ENCODE results near the gene ADGRV1. TPM values are rescaled to one million over a fixed set of nuclear protein-coding genes. Genes with fewer than 3 reads are reported as not detected.

ADGRV1 gene
- total RNA-seq, 1 donor from 2014 or later: 10.0 TPM

DNA sequence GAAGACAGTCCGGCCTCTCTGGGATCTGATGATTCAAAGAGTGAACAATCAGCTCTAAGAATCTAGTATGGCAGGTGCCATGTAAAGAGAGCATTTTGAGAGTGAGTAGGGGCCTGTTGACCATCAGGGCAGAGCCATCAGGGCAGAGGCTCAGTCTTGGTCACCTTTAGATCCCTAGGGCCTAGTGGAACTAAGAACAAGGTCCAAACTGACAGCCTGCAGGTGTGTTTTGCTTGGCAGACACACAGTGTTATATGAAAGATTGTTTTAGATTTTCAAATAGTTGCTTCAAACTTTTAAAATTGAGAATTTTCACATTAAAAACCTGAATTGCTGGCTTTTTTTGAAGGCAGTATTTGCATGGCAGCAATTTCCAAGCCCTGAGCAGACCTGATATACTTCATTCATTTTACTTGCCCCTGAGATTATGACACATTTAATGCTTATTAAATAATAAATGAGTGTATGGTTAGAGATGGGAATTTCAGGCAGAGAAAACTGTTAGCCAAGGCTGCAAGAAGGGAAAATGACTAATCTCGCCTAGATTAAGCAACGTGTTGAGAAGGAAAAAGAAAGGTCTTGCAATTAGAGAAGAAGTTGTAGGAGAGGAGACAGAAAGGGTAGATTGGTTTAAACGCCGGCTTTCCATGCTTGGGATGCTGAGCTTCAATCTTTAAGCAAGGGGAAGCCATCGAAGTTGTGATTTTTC lies 544.9 kb downstream of the ADGRV1 start:
- H3K36me3 ChIP-seq (ENCODE audit: insufficient read depth, low read length): no peaks in the 10 kb centered on the region
- H3K27ac ChIP-seq (ENCODE audit: low read depth, low read length): no peak overlapping the region
- H3K9me3 ChIP-seq (ENCODE audit: insufficient read depth, low read depth, low read length): no peaks in the 10 kb centered on the region
- H3K4me3 Mint-ChIP-seq (ENCODE audit: unreplicated experiment): no peak overlapping the region
- H3K27ac Mint-ChIP-seq (ENCODE audit: unreplicated experiment): peak overlapping the region; percentile 13
- H3K4me3 ChIP-seq (ENCODE audit: insufficient read depth, low read depth, low read length): no peak overlapping the region
- no peak overlapping the region for H3K9ac ChIP-seq (ENCODE audit: low read length)
- no peaks in the 10 kb centered on the region for H4K20me1 ChIP-seq (ENCODE audit: insufficient read depth, low read length)
- no peaks in the 10 kb centered on the region for H3K36me3 Mint-ChIP-seq (ENCODE audit: low read depth, unreplicated experiment)
- TF ChIP-seq EZH2 (IDR thresholded peaks at IDR 0.05; ENCODE audit: insufficient read depth, low read length): no peak
- TF ChIP-seq, protein P1, sequence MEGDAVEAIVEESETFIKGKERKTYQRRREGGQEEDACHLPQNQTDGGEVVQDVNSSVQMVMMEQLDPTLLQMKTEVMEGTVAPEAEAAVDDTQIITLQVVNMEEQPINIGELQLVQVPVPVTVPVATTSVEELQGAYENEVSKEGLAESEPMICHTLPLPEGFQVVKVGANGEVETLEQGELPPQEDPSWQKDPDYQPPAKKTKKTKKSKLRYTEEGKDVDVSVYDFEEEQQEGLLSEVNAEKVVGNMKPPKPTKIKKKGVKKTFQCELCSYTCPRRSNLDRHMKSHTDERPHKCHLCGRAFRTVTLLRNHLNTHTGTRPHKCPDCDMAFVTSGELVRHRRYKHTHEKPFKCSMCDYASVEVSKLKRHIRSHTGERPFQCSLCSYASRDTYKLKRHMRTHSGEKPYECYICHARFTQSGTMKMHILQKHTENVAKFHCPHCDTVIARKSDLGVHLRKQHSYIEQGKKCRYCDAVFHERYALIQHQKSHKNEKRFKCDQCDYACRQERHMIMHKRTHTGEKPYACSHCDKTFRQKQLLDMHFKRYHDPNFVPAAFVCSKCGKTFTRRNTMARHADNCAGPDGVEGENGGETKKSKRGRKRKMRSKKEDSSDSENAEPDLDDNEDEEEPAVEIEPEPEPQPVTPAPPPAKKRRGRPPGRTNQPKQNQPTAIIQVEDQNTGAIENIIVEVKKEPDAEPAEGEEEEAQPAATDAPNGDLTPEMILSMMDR (IDR thresholded peaks at IDR 0.05; ENCODE audit: insufficient read depth, low read depth, low read length): no peak
- H3K4me1 Mint-ChIP-seq (ENCODE audit: low read depth, unreplicated experiment): peaks cover 4% of the 10 kb centered on the region
- no peak overlapping the region for H3K4me2 ChIP-seq (ENCODE audit: low read length)
- FAIRE-seq (no peak), DNase-seq (ENCODE audit: low read depth) (no peak)
- H3K27me3 Mint-ChIP-seq (ENCODE audit: low read depth, unreplicated experiment): no peaks in the 10 kb centered on the region
- H3K27me3 ChIP-seq (ENCODE audit: insufficient read depth, low read length): no peaks in the 10 kb centered on the region
- H3K4me1 ChIP-seq (ENCODE audit: insufficient read depth, low read length): no peaks in the 10 kb centered on the region
- no peak overlapping the region for H2AFZ ChIP-seq (ENCODE audit: low read depth, low read length)
- peaks cover 8% of the 10 kb centered on the region for H3K9me3 Mint-ChIP-seq (ENCODE audit: unreplicated experiment)
- no peaks in the 10 kb centered on the region for H3K79me2 ChIP-seq (ENCODE audit: insufficient read depth, low read length)

DNA sequence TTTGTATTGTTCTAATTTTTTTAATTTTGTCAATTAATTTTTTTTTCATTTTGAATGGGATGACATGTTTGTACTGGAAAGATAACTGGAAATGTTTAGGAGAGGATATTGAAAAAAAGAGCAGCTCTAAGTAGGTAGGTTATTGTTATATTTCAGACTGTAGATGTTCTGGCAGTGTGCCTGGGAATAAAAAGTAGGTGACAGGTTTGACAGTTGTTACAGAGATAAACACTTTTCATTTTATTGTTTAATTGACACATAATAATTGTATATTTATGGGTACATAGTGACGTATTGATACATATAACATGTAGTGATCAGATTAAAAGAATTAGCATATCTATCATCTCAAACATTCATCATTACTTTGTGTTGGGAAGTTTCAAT lies 545.5 kb downstream of the ADGRV1 start:
- FAIRE-seq (no peak), DNase-seq (ENCODE audit: low read depth) (no peak)
- Mint-ChIP-seq H3K4me1 (ENCODE audit: low read depth, unreplicated experiment) (peaks cover 2% of the 10 kb centered on the region), H3K4me3 (ENCODE audit: unreplicated experiment) (no peak overlapping the region), H3K27me3 (ENCODE audit: low read depth, unreplicated experiment) (no peaks in the 10 kb centered on the region), H3K36me3 (ENCODE audit: low read depth, unreplicated experiment) (no peaks in the 10 kb centered on the region), H3K9me3 (ENCODE audit: unreplicated experiment) (peaks cover 8% of the 10 kb centered on the region), H3K27ac (ENCODE audit: unreplicated experiment) (peak overlapping the region; percentile 13)
- no peaks in the 10 kb centered on the region for H4K20me1 ChIP-seq (ENCODE audit: insufficient read depth, low read length)
- H3K27me3 ChIP-seq (ENCODE audit: insufficient read depth, low read length): no peaks in the 10 kb centered on the region
- TF ChIP-seq, protein P1 (IDR thresholded peaks at IDR 0.05; ENCODE audit: insufficient read depth, low read depth, low read length): no peak
- no peak for TF ChIP-seq EZH2 (IDR thresholded peaks at IDR 0.05; ENCODE audit: insufficient read depth, low read length)
- H3K79me2 ChIP-seq (ENCODE audit: insufficient read depth, low read length): no peaks in the 10 kb centered on the region
- H3K9ac ChIP-seq (ENCODE audit: low read length): no peak overlapping the region
- H3K4me3 ChIP-seq (ENCODE audit: insufficient read depth, low read depth, low read length): no peak overlapping the region
- no peak overlapping the region for H2AFZ ChIP-seq (ENCODE audit: low read depth, low read length)
- H3K27ac ChIP-seq (ENCODE audit: low read depth, low read length): no peak overlapping the region
- no peaks in the 10 kb centered on the region for H3K36me3 ChIP-seq (ENCODE audit: insufficient read depth, low read length)
- H3K4me1 ChIP-seq (ENCODE audit: insufficient read depth, low read length): no peaks in the 10 kb centered on the region
- no peaks in the 10 kb centered on the region for H3K9me3 ChIP-seq (ENCODE audit: insufficient read depth, low read depth, low read length)
- H3K4me2 ChIP-seq (ENCODE audit: low read length): no peak overlapping the region

- Histone ChIP-seq H2AFZ (ENCODE audit: low read depth, low read length) (no peak overlapping the region), H3K4me1 (ENCODE audit: insufficient read depth, low read length) (no peaks in the 10 kb centered on the region), H3K4me2 (ENCODE audit: low read length) (no peak overlapping the region), H3K9me3 (ENCODE audit: insufficient read depth, low read depth, low read length) (no peaks in the 10 kb centered on the region), H3K79me2 (ENCODE audit: insufficient read depth, low read length) (no peaks in the 10 kb centered on the region), H3K9ac (ENCODE audit: low read length) (no peak overlapping the region), H3K27me3 (ENCODE audit: insufficient read depth, low read length) (no peaks in the 10 kb centered on the region), H4K20me1 (ENCODE audit: insufficient read depth, low read length) (no peaks in the 10 kb centered on the region), H3K27ac (ENCODE audit: low read depth, low read length) (no peak overlapping the region), H3K36me3 (ENCODE audit: insufficient read depth, low read length) (no peaks in the 10 kb centered on the region), H3K4me3 (ENCODE audit: insufficient read depth, low read depth, low read length) (no peak overlapping the region)
- DNase-seq (ENCODE audit: low read depth): no peak
- Mint-ChIP-seq H3K4me1 (ENCODE audit: low read depth, unreplicated experiment) (peaks cover 6% of the 10 kb centered on the region), H3K4me3 (ENCODE audit: unreplicated experiment) (no peak overlapping the region), H3K27me3 (ENCODE audit: low read depth, unreplicated experiment) (no peaks in the 10 kb centered on the region), H3K36me3 (ENCODE audit: low read depth, unreplicated experiment) (no peaks in the 10 kb centered on the region), H3K27ac (ENCODE audit: unreplicated experiment) (no peak overlapping the region), H3K9me3 (ENCODE audit: unreplicated experiment) (peaks cover 8% of the 10 kb centered on the region)
- no peak for TF ChIP-seq EZH2 (IDR thresholded peaks at IDR 0.05; ENCODE audit: insufficient read depth, low read length)
- TF ChIP-seq, protein P1 (IDR thresholded peaks at IDR 0.05; ENCODE audit: insufficient read depth, low read depth, low read length): no peak
- no peak for FAIRE-seq
These were observed 548.4 kb downstream of the ADGRV1 start for GRCh38 chr5:91106842-91107511.
